ENCODE results near the gene HS6ST3. TPM values are rescaled to one million over a fixed set of nuclear protein-coding genes. Genes with fewer than 3 reads are reported as not detected.
"Not testable (repeated sequence)": the region's sequence is repeated elsewhere in the genome, so short reads cannot be mapped to it uniquely, and the experiment has no call there.

HS6ST3 gene
- total RNA-seq (2014; rRNA removed; shearing (Covaris generic)): 1.6 and 1.7 TPM in 2 replicates

DNA sequence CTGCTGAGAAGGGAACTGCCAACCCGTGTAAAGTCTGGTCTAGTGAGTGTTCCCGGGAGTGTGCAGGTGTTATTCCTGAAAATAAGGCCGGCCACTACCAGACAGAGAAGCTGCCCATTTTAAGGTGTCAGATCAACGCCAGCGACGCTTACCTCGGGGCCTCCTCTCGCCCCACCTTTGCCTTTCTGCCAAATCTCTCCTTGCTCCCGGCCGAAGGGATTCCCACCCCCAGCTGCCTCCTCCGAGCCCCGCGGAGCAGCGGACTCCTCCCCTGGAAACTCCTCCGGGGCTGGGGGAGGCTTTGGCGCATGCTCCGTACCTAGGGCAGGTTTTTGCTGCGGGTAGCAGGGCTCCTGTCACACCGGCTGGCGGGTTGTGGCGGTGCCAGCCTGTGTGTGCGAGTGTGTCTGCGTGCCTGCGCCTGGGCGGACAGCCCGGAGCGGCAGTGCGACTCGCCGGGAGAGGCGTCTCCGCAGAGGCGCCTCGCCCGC, at the start of gene HS6ST3:
HS6ST3 (plus strand) TSS at position 359 of the 491 bp plus-strand sequence.
- DNase-seq (ENCODE audit: low read depth): peak; percentile 56

DNA sequence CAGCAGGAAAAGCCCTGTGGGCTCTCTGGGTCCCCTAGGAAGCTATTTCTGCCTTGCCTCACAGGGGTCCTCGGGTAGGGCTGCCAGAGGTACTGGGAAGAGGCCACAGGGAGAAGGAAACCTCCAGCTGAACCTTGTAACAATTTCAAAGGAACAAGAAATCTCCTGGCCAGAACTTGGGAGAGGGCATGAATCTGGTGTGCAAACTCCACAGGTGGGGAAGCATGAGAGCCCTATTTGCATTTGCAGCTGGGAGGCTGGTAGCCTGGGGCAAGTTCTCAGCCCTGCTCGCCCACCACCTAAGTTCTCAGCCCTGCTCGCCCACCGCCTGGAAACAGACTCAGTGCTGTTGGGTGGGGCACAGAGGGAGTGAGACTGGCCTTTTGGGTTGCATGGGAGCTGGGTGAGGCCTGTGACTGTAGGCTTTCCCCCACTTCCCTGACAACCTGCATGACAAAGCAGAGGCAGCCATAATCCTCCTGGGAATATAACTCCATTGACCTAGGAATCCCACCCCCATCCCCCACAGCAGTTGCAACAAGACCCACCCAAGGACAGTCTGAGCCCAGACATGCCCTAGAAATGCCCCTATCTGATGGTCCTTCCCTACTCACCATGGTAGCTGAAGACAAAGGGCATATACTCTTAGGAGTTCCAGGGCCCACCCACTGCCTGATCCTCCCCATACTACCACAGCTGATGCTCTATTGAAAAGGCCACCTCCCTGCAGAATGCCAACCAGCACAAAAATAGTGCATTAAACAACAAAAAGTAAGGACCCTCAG, 48.4 kb upstream of the HS6ST3 start:
- DNase-seq (ENCODE audit: low read depth): no peak

DNA sequence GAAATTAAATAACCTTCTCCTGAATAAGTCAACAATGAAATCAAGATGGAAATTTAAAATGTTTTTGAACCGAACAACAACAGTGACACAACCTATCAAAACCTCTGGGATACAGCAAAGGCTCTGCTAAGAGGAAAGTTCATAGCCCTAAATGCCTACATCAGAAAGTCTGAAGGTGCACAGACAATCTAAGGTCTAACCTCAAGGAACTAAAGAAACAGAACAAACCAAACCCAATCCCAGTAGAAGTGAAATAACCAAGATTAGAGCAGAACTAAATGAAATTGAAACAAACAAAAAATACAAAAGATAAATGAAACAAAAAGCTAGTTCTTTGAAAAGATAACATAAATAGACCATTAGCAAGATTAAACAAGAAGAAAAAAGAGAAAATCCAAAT, 45.7 kb upstream of the HS6ST3 start:
- DNase-seq (ENCODE audit: low read depth): no peak

GRCh38 chr13:96046449-96047126, 43.3 kb upstream of the HS6ST3 start:
- DNase-seq (ENCODE audit: low read depth): not testable (repeated sequence)

- not testable (repeated sequence) for DNase-seq (ENCODE audit: low read depth)
These were observed 39.0 kb upstream of the HS6ST3 start for GRCh38 chr13:96050955-96051354.

- not testable (repeated sequence) for DNase-seq (ENCODE audit: low read depth)
These were observed 38.4 kb upstream of the HS6ST3 start for GRCh38 chr13:96051491-96051890.

- not testable (repeated sequence) for DNase-seq (ENCODE audit: low read depth)
These were observed 38.0 kb upstream of the HS6ST3 start for GRCh38 chr13:96051946-96052345.

DNA sequence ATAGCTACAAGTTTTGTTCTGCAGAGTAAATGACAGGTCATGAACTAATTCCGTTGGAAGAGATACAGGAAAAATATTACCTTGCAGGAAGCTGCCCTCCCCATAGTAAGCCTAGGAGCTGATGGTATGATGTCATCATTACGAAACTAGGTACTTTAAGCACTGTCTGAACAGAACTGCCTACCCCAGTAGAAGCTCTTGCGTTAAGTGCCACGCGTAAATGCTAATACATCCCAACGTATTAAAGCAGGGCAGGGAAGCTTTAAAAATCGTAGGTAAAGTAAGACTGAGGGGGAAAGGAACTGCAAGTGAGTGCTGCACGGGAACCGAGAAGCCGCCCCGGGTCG, 37.3 kb upstream of the HS6ST3 start:
- peak; percentile 32 for DNase-seq (ENCODE audit: low read depth)

- DNase-seq (ENCODE audit: low read depth): peak; percentile 94
These were observed 36.8 kb upstream of the HS6ST3 start, which contains the start of gene UGGT2 for GRCh38 chr13:96053003-96053703. TSS of gene UGGT2 (minus strand) at chr13:96053401. CDS start at chr13:96053312, 89 bp downstream.

DNA sequence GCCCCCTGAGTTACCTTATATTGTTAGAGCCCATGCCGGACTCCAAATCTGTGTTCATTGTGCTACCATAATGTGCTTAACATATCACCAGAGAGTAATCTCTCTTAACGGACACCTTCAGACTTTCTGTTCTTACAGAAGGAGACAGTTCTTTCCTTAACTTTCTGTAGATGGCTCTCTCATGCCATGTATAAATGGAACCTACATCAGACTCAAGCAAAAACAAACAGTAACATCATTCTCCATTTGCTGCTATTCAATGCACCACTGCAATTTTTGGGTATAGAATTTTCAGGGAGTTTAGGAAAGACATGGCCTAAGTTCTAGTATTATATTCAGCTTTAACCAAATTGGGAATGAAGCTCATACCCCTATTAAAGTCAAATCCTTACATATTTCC, 24.1 kb upstream of the HS6ST3 start:
- DNase-seq (ENCODE audit: low read depth): no peak

DNA sequence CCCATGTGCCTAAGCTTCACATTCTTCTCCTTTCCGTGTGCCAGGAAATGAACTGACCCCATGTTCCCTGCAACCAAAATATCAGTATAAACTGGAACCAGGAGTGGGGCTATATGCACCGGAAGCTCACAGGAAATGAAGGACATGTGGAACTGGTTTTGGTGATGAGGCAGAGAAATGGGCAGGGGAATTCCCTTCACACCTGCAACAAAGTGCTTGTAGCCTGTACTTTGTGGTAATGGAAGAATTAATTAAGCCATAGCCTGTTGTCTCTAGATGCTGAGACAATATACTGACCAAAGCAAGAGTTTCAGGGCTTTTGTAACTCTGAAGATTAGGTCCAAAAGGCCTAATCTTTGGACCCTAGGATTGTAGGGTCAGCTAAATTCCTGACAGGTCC, 21.2 kb upstream of the HS6ST3 start:
- no peak for DNase-seq (ENCODE audit: low read depth)

DNA sequence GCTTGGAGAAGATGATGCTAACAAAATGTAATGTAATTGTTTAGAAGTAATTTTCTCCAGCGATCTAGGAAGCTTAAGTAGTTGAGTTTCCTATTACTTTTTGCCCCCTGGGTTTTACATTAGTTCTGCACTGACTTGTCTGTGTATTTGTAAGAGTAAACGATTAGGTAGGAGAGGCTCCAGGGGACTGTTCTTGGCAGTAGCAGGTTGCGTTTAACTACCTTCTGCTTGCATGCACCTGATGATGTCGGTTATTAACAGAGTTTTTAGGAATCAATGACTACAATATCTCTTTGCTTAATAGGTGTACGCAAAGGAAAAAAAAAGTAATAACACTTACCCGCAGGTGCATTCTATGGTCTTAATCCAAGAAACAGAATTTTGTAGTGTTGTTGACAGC, 18.4 kb upstream of the HS6ST3 start:
- DNase-seq (ENCODE audit: low read depth): no peak

DNA sequence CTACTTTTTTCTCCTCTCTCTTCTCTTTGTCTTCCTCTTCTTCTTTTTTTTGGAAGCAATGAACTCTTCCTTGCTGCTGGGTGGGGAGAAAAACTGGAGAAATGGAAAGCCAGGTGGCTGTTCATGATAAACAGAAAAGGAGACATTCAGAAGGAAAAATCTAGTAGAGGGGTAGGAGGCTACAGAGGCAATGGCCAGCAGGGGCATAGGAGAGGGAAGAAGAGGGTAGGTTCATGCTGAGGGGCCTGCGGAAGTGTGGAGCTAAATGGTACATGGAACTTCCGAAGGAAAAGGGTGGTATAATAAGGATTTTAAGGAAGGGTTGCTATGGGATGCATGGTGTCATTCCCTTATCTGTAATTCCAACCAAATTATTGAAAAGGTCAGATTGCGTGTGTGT, 17.5 kb upstream of the HS6ST3 start:
- DNase-seq (ENCODE audit: low read depth): no peak

- DNase-seq (ENCODE audit: low read depth): no peak
These were observed 13.9 kb upstream of the HS6ST3 start for GRCh38 chr13:96075953-96076543.

DNA sequence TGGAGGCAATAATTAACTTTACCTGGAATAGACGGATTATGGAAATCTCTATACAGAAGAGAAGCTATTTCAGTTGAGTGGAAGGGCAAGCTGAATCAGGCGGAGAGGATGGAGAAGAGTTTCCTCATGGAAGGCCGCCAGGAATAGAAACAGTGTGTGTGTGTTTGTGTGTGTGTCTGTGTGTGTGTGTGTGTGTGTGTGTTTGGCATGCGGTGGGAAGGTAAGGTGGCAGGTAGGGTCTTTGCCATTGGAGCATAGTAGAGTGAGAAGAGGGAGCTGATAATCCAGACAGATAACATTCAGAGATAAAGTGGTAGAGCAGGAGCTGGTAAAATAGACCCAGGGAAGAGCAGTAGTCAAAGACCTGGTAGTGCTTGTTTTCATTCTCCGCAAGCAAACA, 9.2 kb upstream of the HS6ST3 start:
- no peak for DNase-seq (ENCODE audit: low read depth)

- DNase-seq (ENCODE audit: low read depth): no peak
These were observed 8.0 kb upstream of the HS6ST3 start for GRCh38 chr13:96081888-96082287.

GRCh38 chr13:96082640-96083039, 7.3 kb upstream of the HS6ST3 start:
- DNase-seq (ENCODE audit: low read depth): peak; percentile 19

GRCh38 chr13:96086736-96087135, 3.2 kb upstream of the HS6ST3 start:
- DNase-seq (ENCODE audit: low read depth): no peak

GRCh38 chr13:96089139-96089538, 768 bp upstream of the HS6ST3 start:
- no peak for DNase-seq (ENCODE audit: low read depth)

- DNase-seq (ENCODE audit: low read depth): peak; percentile 32
These were observed 564 bp downstream of the HS6ST3 start for GRCh38 chr13:96090240-96091101.
